Lung (tissue), 12 donors: Measurements from ENCODE around the gene ABCB10. TPM values are rescaled to one million over a fixed set of nuclear protein-coding genes. Genes with fewer than 3 reads are reported as not detected.

ENCODE experiments used
- ATAC-seq: fragments of 200-7000 bp; cut with Tn5 transposase; one replicate; pipeline ENCODE4 v1.9.1; 2020; ENCODE audit warnings: moderate number of reproducible peaks; ENCODE audit not compliant: insufficient read depth, low FRiP score
- DNase-seq, 3 donors: peaks; one replicate each; pipeline ENCODE4 v3.0.0-alpha.2; 2013 to 2017
- H3K27ac ChIP-seq, 2 donors: one replicate each; pipeline ENCODE4 v1.5.1; 2013; ENCODE audit warnings: mild to moderate bottlenecking in 2 of 2, moderate library complexity in 2 of 2, control low read depth in 1 of 2, inconsistent platforms in 1 of 2, low read depth in 1 of 2, low read length in 1 of 2
- H3K27me3 ChIP-seq, 3 donors: one replicate each; pipeline ENCODE4 v1.5.1; 2013; ENCODE audit warnings: low read length in 2 of 3; ENCODE audit not compliant: control insufficient read depth in 3 of 3, insufficient read depth in 3 of 3
- H3K36me3 ChIP-seq, 4 donors: one replicate each; pipeline ENCODE4 v1.5.1; 2013; ENCODE audit warnings: low read length in 4 of 4, mild to moderate bottlenecking in 1 of 4, moderate library complexity in 1 of 4; ENCODE audit not compliant: control insufficient read depth in 4 of 4, insufficient read depth in 4 of 4
- H3K4me1 ChIP-seq, 5 donors: one replicate each; pipeline ENCODE4 v1.5.1; 2013; ENCODE audit warnings: low read length in 5 of 5, mild to moderate bottlenecking in 2 of 5, moderate library complexity in 1 of 5; ENCODE audit not compliant: control insufficient read depth in 5 of 5, insufficient read depth in 5 of 5
- H3K4me3 ChIP-seq: one replicate; pipeline ENCODE4 v1.5.1; 2013; ENCODE audit warnings: mild to moderate bottlenecking, control low read depth, moderate library complexity
- H3K9ac ChIP-seq, 2 donors: one replicate each; pipeline ENCODE4 v1.5.1; 2013; ENCODE audit warnings: low read length in 2 of 2, control low read depth in 1 of 2; ENCODE audit not compliant: insufficient read depth in 1 of 2
- H3K9me3 ChIP-seq, 4 donors: one replicate each; pipeline ENCODE4 v1.5.1; 2013; ENCODE audit warnings: low read length in 3 of 4, mild to moderate bottlenecking in 1 of 4, moderate library complexity in 1 of 4; ENCODE audit not compliant: control insufficient read depth in 4 of 4, insufficient read depth in 3 of 4
- CTCF ChIP-seq: IDR thresholded peaks from 2 replicates; pipeline ENCODE4 v1.5.1; 2012; ENCODE audit warnings: mild to moderate bottlenecking; ENCODE audit errors: control extremely low read depth, extremely low read depth
- WGBS, 2 donors: extraction: QIAGEN DNeasy Blood & Tissue Kit; methylation state at CpG; one replicate each; pipeline ENCODE4 v1.1.7; 2013; 5-methylcytosine and 5-hydroxymethylcytosine counted together
- polyA plus RNA-seq, 2 donors: library from polyadenylated mRNA; stranded (reverse); fragments of 200-250 nt; gene quantifications; one replicate each; pipeline ENCODE4 v1.2.1, GENCODE V29; 2013
- total RNA-seq, 2 donors: library from RNA; depleted of rRNA in 1 of 2; stranded (reverse); fragments of >200 nt in 1 of 2; gene quantifications; one replicate each; pipeline ENCODE4 v1.2.1, GENCODE V29; 2014 to 2021
- donor health status: control.
- donor health status: control.
- donor health status: Bipolar disorder and iron deficiency.
- donor health status: healthy.
- donor health status: DM: yes; HTN: yes; CAD: no.

The ABCB10 gene
- total and polyA plus RNA-seq, 4 donors, result 6.5 to 23.5 (median 14.2) TPM

GRCh38 chr1:229485318-229485717 lies 73.2 kb downstream of the ABCB10 start:
- no peak for DNase-seq

GRCh38 chr1:229482511-229482910 lies 76.0 kb downstream of the ABCB10 start:
- 98% methylated on average over 5 of the region's 5 CpGs for WGBS, 2 donors
- Histone ChIP-seq H3K4me1 (no peaks in the 10 kb centered on the region), H3K9me3 (no peaks in the 10 kb centered on the region), H3K27me3 (no peaks in the 10 kb centered on the region), H3K9ac (no peak overlapping the region), H3K4me3 (no peak overlapping the region), H3K27ac (no peak overlapping the region), H3K36me3 (peaks cover 16 to 31% (median 27%) of the 10 kb centered on the region in 4 donors)
- TF ChIP-seq CTCF, result no peak
- ATAC-seq, result no peak
- DNase-seq, result no peak

More at GRCh38 chr1:229485318-229485717, 73.2 kb downstream of the ABCB10 start:
- 94 to 100% methylated on average over 1 of the region's 1 CpG for WGBS, 2 donors
- no peak for ATAC-seq
- H3K27me3 ChIP-seq, result no peaks in the 10 kb centered on the region
- H3K36me3 ChIP-seq, result peaks cover 20 to 31% (median 24%) of the 10 kb centered on the region in 4 donors
- no peak overlapping the region for H3K27ac ChIP-seq
- no peak overlapping the region for H3K4me3 ChIP-seq
- no peak for TF ChIP-seq CTCF
- no peaks in the 10 kb centered on the region for H3K4me1 ChIP-seq
- H3K9me3 ChIP-seq, result no peaks in the 10 kb centered on the region
- H3K9ac ChIP-seq, result no peak overlapping the region

- H3K27ac ChIP-seq, result no peak overlapping the region
- TF ChIP-seq CTCF, result no peak
- no peaks in the 10 kb centered on the region for H3K9me3 ChIP-seq
- no peaks in the 10 kb centered on the region for H3K4me1 ChIP-seq
- ATAC-seq (no peak), DNase-seq (no peak)
- H3K4me3 ChIP-seq, result no peak overlapping the region
- no peaks in the 10 kb centered on the region for H3K27me3 ChIP-seq
- WGBS, 2 donors, result 95 to 97% methylated on average over 7 of the region's 7 CpGs
- no peak overlapping the region for H3K9ac ChIP-seq
- peaks cover 13 to 30% (median 22%) of the 10 kb centered on the region in 4 donors for H3K36me3 ChIP-seq
These were observed 78.0 kb downstream of the ABCB10 start for GRCh38 chr1:229480495-229480894.
